NCI-H1417 treated with DMSO at 0.1 percent for 48 hours (cell line): Measurements from ENCODE around the gene RUSF1.
"Not testable (repeated sequence)": the region's sequence is repeated elsewhere in the genome, so short reads cannot be mapped to it uniquely, and the experiment has no call there.

Experiments
- DNase-seq: peaks from one replicate; lab custom pipeline; 2025; lab: John Stamatoyannopoulos, UW

RUSF1 gene

DNA sequence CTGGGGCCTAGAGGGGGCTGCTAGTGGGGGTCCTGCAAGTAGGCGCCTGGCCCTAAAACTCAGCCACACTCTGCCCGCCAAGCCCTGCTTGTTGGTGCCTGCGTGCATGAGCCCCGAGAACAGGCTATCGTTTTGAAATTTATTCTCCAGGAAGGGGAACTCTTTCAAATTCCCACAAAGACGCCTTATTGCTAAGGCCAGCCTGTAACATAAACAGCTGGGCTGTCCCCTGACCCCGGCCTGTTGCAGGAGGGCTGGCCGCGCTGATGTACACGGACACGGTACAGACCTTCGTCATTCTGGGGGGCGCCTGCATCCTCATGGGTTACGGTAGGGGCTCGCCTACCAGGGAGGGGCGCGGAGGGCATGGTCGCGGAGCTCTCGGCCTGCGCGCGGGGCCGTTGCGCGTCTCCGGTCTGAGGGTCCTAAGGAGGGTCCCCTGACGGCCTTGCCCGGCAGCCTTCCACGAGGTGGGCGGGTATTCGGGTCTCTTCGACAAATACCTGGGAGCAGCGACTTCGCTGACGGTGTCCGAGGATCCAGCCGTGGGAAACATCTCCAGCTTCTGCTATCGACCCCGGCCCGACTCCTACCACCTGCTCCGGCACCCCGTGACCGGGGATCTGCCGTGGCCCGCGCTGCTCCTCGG lies 21.0 kb downstream of the RUSF1 start:
- DNase-seq, result no peak

GRCh38 chr16:31486045-31486444 lies 22.1 kb downstream of the RUSF1 start:
- no peak for DNase-seq

DNA sequence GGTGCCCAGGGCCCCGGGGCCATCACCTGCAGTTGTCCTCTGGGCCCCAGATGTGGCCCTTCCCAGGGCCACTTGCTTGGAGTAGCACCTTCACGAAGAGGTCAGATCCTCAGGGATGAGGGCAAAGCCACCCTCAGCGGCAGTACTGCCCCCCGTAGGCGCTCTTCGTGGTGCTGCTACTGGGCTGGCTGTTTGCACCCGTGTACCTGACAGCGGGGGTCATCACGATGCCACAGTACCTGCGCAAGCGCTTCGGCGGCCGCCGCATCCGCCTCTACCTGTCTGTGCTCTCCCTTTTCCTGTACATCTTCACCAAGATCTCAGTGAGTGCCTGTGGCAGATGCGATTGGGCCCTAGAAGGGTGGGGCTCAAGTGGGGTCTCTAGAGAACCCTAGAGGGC lies 22.6 kb downstream of the RUSF1 start:
- DNase-seq, result no peak

GRCh38 chr16:31484491-31485171 lies 23.6 kb downstream of the RUSF1 start:
- no peak for DNase-seq

- DNase-seq, result not testable (repeated sequence)
Observed at GRCh38 chr16:31484048-31484447, 24.1 kb downstream of the RUSF1 start.

DNA sequence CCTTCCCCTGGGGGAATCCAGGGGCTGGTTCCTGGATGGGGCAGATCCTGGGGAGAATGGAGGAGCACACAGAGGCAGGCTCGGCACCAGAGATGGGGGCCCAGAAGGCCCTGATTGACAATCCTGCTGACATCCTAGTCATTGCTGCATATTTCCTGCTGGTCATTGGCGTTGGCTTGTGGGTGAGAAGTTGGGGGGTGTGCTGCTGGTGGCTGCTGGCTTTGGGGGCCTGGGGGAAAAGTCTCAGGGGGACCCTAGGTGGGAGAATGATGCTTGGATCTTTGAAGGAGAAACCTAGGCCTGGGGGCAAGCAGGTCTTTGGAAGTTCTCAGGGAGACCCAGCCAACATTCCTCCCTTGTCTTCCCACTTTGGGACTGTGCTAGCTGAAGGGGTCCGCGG lies 25.1 kb downstream of the RUSF1 start, which contains the start of gene SLC5A2:
TSS of gene SLC5A2 (plus strand) at position 43 of the 400 bp plus-strand sequence. CDS start at position 57, 14 bp downstream.
- DNase-seq, result no peak

- DNase-seq, result no peak
Observed at GRCh38 chr16:31480851-31481536, 27.2 kb downstream of the RUSF1 start.

DNA sequence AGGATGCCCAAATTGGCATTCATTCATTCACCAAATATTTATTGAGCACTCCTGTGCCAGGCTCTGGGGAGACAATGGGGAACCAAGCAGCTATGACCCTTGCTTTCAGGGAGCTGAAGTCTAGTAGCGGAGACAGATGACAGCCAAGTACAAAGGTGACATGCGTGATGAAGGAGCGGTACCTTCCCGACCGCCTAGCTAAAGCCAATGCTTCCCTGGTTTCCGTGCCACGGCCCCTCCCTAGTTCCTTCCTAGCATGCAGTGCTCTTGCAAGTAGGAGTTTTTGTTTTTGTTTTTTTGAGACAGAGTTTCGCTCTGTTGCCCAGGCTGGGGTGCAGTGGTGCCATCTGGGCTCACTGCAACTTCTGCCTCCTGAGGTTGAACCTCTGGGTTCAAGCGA lies 28.4 kb downstream of the RUSF1 start:
- no peak for DNase-seq

GRCh38 chr16:31478956-31479355 lies 29.2 kb downstream of the RUSF1 start:
- DNase-seq, result no peak

DNA sequence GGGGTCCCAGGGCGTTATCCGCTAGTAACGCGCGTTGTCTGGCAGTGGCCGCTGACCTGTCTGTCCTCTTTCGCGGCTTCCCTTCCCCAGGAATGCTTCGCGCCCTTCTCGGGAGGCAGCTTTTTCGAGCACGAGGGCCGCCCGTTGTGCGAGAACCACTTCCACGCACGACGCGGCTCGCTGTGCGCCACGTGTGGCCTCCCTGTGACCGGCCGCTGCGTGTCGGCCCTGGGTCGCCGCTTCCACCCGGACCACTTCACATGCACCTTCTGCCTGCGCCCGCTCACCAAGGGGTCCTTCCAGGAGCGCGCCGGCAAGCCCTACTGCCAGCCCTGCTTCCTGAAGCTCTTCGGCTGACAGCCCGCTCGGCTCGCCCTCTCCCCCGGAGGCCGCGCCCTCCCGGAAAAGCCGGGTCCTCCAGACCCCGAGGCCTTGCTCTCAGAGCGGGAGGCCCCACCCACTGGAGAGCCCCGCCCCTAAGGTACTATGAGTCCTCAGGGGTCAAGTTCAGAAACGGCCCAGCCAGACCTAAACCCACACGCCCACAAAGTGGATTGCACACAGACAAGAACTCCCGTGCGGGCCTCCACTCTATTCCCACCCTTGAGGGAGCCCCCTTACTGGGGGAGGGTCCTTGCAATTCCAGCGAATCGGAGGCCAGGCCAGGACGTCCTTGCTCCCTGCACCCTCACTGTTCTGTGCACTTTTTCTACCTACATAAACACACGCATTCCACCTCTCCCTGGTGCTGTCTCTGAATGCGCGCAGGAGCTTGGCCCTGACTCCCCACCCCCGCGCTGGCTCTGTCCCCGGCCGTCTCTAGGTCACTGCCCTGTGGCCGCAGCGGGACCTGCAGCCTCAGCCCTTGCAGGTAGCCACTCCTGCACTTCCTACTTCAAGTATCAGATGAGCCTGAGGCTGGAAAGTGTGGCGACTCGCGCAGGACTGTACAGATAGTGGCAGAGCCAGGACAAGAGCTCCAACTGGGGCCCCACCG lies 30.7 kb downstream of the RUSF1 start:
- no peak for DNase-seq

GRCh38 chr16:31476303-31477219 lies 31.6 kb downstream of the RUSF1 start:
- DNase-seq, result no peak

DNA sequence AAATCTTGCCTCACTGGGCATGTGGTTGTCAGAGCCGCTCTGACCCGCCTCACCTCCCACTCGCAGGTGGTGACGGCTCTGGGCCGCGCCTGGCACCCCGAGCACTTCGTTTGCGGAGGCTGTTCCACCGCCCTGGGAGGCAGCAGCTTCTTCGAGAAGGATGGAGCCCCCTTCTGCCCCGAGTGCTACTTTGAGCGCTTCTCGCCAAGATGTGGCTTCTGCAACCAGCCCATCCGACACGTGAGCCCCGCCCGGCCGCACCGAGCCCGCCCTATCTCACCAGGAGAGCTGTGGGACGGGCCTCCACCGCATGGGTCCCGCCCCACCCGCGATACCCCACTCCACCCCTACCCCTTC lies 32.3 kb downstream of the RUSF1 start:
- DNase-seq, result no peak

DNA sequence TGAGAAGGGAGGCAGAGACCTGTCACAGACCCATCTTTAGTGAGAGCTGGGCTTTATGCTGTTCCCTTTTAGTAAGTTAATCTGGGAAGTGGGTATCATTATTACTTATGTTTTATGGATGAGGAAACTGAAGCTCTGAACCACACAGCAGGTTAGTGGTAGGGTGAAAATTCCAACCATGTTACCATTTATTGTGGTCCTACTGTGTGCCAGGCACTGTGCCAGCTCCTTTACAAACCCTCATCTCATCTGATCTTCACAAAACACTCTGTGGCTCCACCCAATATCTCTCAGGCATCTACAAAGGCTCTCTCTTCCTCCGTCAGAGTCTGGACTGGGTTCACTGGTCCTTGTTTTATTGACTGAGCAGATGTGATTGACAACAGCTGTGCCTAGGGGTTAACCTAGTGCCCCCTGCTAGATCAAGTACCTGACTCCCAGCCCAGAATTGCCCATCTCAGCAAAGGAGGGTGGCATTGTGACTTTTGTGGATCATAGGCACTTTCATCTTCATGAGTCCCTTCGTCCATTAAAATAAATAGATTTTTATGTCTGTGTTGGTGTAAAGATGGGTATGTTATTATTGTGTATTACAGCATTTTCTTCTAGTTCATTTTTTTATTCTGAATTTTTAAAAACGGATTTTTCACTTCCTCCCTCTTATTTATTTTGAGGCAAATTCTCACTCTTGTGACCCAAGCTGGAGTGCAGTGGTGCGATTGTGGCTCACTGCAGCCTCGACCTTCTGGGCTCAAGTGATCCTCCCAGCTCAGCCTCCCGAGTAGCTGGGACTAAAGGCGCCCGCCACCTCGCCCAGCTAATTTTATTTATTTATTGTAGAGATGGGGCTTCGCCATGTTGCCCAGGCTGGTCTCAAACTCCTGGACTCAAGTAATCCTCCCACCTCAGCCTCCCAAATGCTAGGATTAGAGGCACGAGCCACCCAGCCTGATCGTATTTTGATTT lies 33.1 kb downstream of the RUSF1 start:
- no peak for DNase-seq

GRCh38 chr16:31474173-31474714 lies 33.9 kb downstream of the RUSF1 start:
- no peak for DNase-seq

- DNase-seq, result no peak
Observed at GRCh38 chr16:31473264-31473984, 34.8 kb downstream of the RUSF1 start.

DNA sequence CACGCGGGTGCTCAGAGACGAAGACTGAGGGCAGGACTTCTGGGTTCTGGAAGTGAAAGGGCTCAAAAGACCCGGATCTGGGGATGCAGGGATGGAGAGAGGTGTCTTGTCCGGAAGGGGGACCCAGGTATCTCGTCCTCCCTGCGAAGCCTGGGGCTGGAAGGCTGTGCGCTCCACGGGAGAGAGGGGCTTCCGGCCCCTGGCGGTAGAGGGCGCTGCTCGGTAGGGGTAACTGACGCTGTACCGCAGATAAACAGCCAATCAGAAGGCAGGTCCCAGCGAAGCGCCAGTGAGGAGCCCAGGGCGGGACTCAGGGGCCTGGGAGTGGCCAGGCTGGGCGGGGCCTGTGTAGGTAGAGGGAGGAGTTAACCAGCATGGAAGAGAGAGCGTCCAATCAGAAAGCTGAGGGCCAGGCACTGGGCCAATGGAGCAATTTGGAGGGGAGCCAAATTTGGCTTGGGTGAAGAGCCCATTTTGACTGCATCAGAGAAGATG lies 35.4 kb downstream of the RUSF1 start:
- DNase-seq, result no peak

- DNase-seq, result no peak
Observed at GRCh38 chr16:31471875-31472708, 36.1 kb downstream of the RUSF1 start, which contains the start of gene TGFB1I1. TGFB1I1 (plus strand) TSS chr16:31472152; CDS start chr16:31472189, 37 bp downstream.
